ENCODE results near the gene LCN6. TPM values are rescaled to one million over a fixed set of nuclear protein-coding genes. Genes with fewer than 3 reads are reported as not detected.
"Not testable (repeated sequence)": the region's sequence is repeated elsewhere in the genome, so short reads cannot be mapped to it uniquely, and the experiment has no call there.

LCN6 gene
- total RNA-seq, 1 donor from 2014 or later: not detected

- DNase-seq (ENCODE audit: low read depth, low spot score): peak; percentile 50
- Mint-ChIP-seq H3K9me3 (no peaks in the 10 kb centered on the region), H3K4me3 (peak within 1 kb of the TSS; percentile 89), H3K4me1 (peaks cover 16% of the 10 kb centered on the region), H3K27me3 (ENCODE audit: low read depth) (peaks cover 3% of the 10 kb centered on the region), H3K27ac (ENCODE audit: unreplicated experiment) (no peak within 1 kb of the TSS), H3K36me3 (ENCODE audit: low read depth) (no peaks in the 10 kb centered on the region)
- TF ChIP-seq CTCF (conservative IDR thresholded peaks at IDR 0.05): peak; percentile 35
Observed at GRCh38 chr9:136711751-136712689, 36.3 kb downstream of the LCN6 start, which contains the start of gene DIPK1B. TSS of gene DIPK1B (plus strand) at chr9:136712572. CDS start at chr9:136712666, 94 bp downstream.

GRCh38 chr9:136711219-136711648, 37.1 kb downstream of the LCN6 start:
- not testable (repeated sequence) for H3K9me3 Mint-ChIP-seq; H3K27ac Mint-ChIP-seq (ENCODE audit: unreplicated experiment); H3K36me3 Mint-ChIP-seq (ENCODE audit: low read depth); H3K27me3 Mint-ChIP-seq (ENCODE audit: low read depth); DNase-seq (ENCODE audit: low read depth, low spot score)
- Mint-ChIP-seq H3K4me1 (peaks cover 16% of the 10 kb centered on the region), H3K4me3 (peak overlapping the region; percentile 89)

- Mint-ChIP-seq H3K4me3 (peak overlapping the region; percentile 89), H3K36me3 (ENCODE audit: low read depth) (no peaks in the 10 kb centered on the region), H3K27me3 (ENCODE audit: low read depth) (peaks cover 6% of the 10 kb centered on the region), H3K9me3 (no peaks in the 10 kb centered on the region), H3K27ac (ENCODE audit: unreplicated experiment) (no peak overlapping the region), H3K4me1 (peaks cover 11% of the 10 kb centered on the region)
- DNase-seq (ENCODE audit: low read depth, low spot score): no peak
- TF ChIP-seq CTCF (conservative IDR thresholded peaks at IDR 0.05): no peak
Observed at GRCh38 chr9:136710543-136710942, 37.8 kb downstream of the LCN6 start.

GRCh38 chr9:136709454-136710109, 38.7 kb downstream of the LCN6 start:
- Mint-ChIP-seq H3K9me3 (no peaks in the 10 kb centered on the region), H3K36me3 (ENCODE audit: low read depth) (no peaks in the 10 kb centered on the region), H3K4me1 (peaks cover 11% of the 10 kb centered on the region), H3K4me3 (no peak overlapping the region), H3K27me3 (ENCODE audit: low read depth) (peaks cover 6% of the 10 kb centered on the region), H3K27ac (ENCODE audit: unreplicated experiment) (no peak overlapping the region)
- no peak for TF ChIP-seq CTCF (conservative IDR thresholded peaks at IDR 0.05)
- no peak for DNase-seq (ENCODE audit: low read depth, low spot score)

- DNase-seq (ENCODE audit: low read depth, low spot score): no peak
- Mint-ChIP-seq H3K27me3 (ENCODE audit: low read depth) (peaks cover 6% of the 10 kb centered on the region), H3K27ac (ENCODE audit: unreplicated experiment) (no peak overlapping the region), H3K9me3 (no peaks in the 10 kb centered on the region), H3K36me3 (ENCODE audit: low read depth) (no peaks in the 10 kb centered on the region), H3K4me1 (peaks cover 4% of the 10 kb centered on the region), H3K4me3 (peak overlapping the region; percentile 9)
- TF ChIP-seq CTCF (conservative IDR thresholded peaks at IDR 0.05): no peak
Observed at GRCh38 chr9:136707849-136708517, 40.3 kb downstream of the LCN6 start.

All from neural crest cell (in vitro differentiated cells).